AG08395 (cell line): ENCODE data around the gene SLC18A2.

Experiments used
- DNase-seq: peaks from one replicate; pipeline ENCODE4 v3.0.0; 2012; ENCODE audit warnings: mixed read lengths, low spot score

Gene SLC18A2

GRCh38 chr10:117313641-117314040, 72.7 kb downstream of the SLC18A2 start:
- no peak for DNase-seq

GRCh38 chr10:117316701-117317100, 75.8 kb downstream of the SLC18A2 start:
- DNase-seq: no peak

- DNase-seq: peak; percentile 18
Measured at GRCh38 chr10:117318909-117319308, 78.0 kb downstream of the SLC18A2 start.

- peak; percentile 22 for DNase-seq
Measured at GRCh38 chr10:117320050-117320665, 79.2 kb downstream of the SLC18A2 start.

GRCh38 chr10:117322260-117322659, 81.3 kb downstream of the SLC18A2 start:
- no peak for DNase-seq

- no peak for DNase-seq
Measured at GRCh38 chr10:117324367-117324766, 83.5 kb downstream of the SLC18A2 start.

GRCh38 chr10:117327262-117327661, 86.3 kb downstream of the SLC18A2 start:
- DNase-seq: no peak
